Parathyroid adenoma (tissue), 2 donors: ENCODE measurements around the gene TNS4.

ENCODE experiments used
- H2AFZ ChIP-seq: fragments of 300-600 bp; sonication (generic); one replicate; pipeline ENCODE4 v1.7.0; 2017; ENCODE audit warnings: antibody characterized with exemption, mild to moderate bottlenecking
- H3K27ac ChIP-seq: fragments of 300-600 bp; sonication (generic); one replicate; pipeline ENCODE4 v1.7.0; 2017
- H3K27me3 ChIP-seq: fragments of 300-600 bp; sonication (generic); one replicate; pipeline ENCODE4 v1.7.0; 2017; ENCODE audit warnings: low read length; ENCODE audit not compliant: control insufficient read depth, insufficient read depth
- H3K36me3 ChIP-seq: fragments of 300-600 bp; sonication (generic); one replicate; pipeline ENCODE4 v1.7.0; 2017; ENCODE audit warnings: low read length; ENCODE audit not compliant: control insufficient read depth, insufficient read depth
- H3K4me1 ChIP-seq: fragments of 300-600 bp; sonication (generic); one replicate; pipeline ENCODE4 v1.7.0; 2017; ENCODE audit warnings: control low read depth
- H3K4me2 ChIP-seq: fragments of 300-600 bp; sonication (generic); one replicate; pipeline ENCODE4 v1.7.0; 2017; ENCODE audit warnings: low read length
- H3K4me3 ChIP-seq: fragments of 300-600 bp; sonication (generic); one replicate; pipeline ENCODE4 v1.7.0; 2017; ENCODE audit warnings: low read depth, low read length
- H3K79me2 ChIP-seq: fragments of 300-600 bp; sonication (generic); one replicate; pipeline ENCODE4 v1.7.0; 2017; ENCODE audit warnings: control low read depth
- H3K9ac ChIP-seq: fragments of 300-600 bp; sonication (generic); one replicate; pipeline ENCODE4 v1.7.0; 2017; ENCODE audit warnings: mild to moderate bottlenecking
- H3K9me3 ChIP-seq: fragments of 300-600 bp; sonication (generic); one replicate; pipeline ENCODE4 v1.7.0; 2017; ENCODE audit warnings: low read length; ENCODE audit not compliant: control insufficient read depth
- CTCF ChIP-seq: fragments of 300-600 bp; sonication (generic); IDR thresholded peaks from one replicate; pipeline ENCODE4 v1.7.0; 2017; ENCODE audit warnings: antibody characterized with exemption, mild to moderate bottlenecking
- donor health status: primary hyperparathyroidism.

Gene TNS4

DNA sequence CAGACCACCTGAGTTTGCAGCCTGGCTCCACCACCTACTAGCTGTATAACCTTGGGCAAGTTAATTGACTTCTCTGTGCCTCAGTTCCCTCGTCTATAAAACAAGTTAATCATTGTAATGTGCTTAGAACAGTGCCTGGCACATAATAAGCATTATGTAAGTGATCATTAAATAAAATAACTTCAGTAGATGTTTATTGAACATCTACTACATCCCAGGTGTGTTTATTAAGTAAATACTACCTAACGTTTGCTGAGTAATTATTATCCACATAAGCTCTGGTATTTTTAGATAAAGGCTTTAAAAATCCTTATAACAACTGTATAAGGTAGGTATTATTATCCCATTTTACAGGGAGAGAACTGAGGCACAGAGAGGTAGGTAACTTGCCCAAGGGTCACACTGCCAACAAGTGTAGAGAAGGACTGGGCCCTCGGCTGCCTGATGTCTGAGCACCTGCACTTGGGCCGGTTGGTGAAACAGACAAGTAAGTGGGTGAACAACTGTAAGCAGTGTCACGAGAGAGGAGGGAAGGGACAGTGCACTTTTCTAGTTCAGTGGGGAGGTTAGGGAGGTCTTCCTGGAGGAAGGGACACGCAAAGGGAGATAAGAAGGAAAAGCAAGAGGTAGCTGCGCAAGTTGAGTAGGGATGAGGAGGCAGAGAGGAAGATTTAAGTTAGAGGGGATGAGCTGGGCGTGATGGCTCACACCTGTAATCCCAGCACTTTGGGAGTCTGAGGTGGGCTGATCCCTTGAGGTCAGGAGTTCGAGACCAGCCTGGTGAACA, 4.6 kb downstream of the TNS4 start:
- no peaks in the 10 kb centered on the region for H3K27me3 ChIP-seq
- H3K4me1 ChIP-seq = peaks cover 3% of the 10 kb centered on the region
- H2AFZ ChIP-seq = no peak overlapping the region
- H3K9me3 ChIP-seq = no peaks in the 10 kb centered on the region
- H3K4me2 ChIP-seq = no peak overlapping the region
- H3K27ac ChIP-seq = no peak overlapping the region
- no peaks in the 10 kb centered on the region for H3K36me3 ChIP-seq
- no peak for TF ChIP-seq CTCF
- H3K4me3 ChIP-seq = no peak overlapping the region
- H3K9ac ChIP-seq = no peak overlapping the region
- no peaks in the 10 kb centered on the region for H3K79me2 ChIP-seq

DNA sequence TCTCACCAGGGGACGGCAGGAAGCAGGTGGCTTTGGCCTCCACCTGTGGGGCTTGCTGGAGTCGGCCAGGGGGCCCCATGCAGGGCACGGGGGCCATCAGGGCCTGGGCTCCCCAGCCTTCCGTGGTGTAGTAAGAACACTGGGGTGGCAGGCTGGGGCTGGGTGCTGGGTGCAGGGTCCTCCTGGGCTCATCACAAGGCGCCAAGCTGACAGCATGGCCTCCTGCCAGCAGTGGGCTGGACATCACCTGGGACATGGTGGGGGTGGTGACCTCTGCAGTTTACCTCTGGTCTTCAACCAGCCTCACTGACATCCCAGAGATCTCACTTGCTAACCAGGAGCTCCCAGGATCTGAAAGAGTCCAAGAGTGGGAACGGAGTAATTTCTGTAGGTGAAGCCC, 5.3 kb downstream of the TNS4 start:
- no peak overlapping the region for H3K4me2 ChIP-seq
- H3K27ac ChIP-seq = no peak overlapping the region
- no peak for TF ChIP-seq CTCF
- no peaks in the 10 kb centered on the region for H3K27me3 ChIP-seq
- H3K79me2 ChIP-seq = no peaks in the 10 kb centered on the region
- peaks cover 3% of the 10 kb centered on the region for H3K4me1 ChIP-seq
- no peak overlapping the region for H3K9ac ChIP-seq
- no peaks in the 10 kb centered on the region for H3K9me3 ChIP-seq
- H3K36me3 ChIP-seq = no peaks in the 10 kb centered on the region
- H3K4me3 ChIP-seq = no peak overlapping the region
- no peak overlapping the region for H2AFZ ChIP-seq

- H3K36me3 ChIP-seq = no peaks in the 10 kb centered on the region
- H3K79me2 ChIP-seq = no peaks in the 10 kb centered on the region
- H3K27ac ChIP-seq = no peak overlapping the region
- no peak overlapping the region for H3K4me3 ChIP-seq
- peaks cover 3% of the 10 kb centered on the region for H3K4me1 ChIP-seq
- H3K4me2 ChIP-seq = no peak overlapping the region
- no peak for TF ChIP-seq CTCF
- no peaks in the 10 kb centered on the region for H3K9me3 ChIP-seq
- no peaks in the 10 kb centered on the region for H3K27me3 ChIP-seq
- H2AFZ ChIP-seq = no peak overlapping the region
- H3K9ac ChIP-seq = no peak overlapping the region
Measured at GRCh38 chr17:40495140-40495539, 6.3 kb downstream of the TNS4 start.

GRCh38 chr17:40493697-40494096, 7.7 kb downstream of the TNS4 start:
- Histone ChIP-seq H3K4me3 (no peak overlapping the region), H3K36me3 (no peaks in the 10 kb centered on the region), H3K9ac (no peak overlapping the region), H3K27ac (no peak overlapping the region), H3K4me2 (no peak overlapping the region), H3K4me1 (no peaks in the 10 kb centered on the region), H3K27me3 (no peaks in the 10 kb centered on the region), H2AFZ (no peak overlapping the region), H3K9me3 (no peaks in the 10 kb centered on the region), H3K79me2 (no peaks in the 10 kb centered on the region)
- TF ChIP-seq CTCF = no peak

DNA sequence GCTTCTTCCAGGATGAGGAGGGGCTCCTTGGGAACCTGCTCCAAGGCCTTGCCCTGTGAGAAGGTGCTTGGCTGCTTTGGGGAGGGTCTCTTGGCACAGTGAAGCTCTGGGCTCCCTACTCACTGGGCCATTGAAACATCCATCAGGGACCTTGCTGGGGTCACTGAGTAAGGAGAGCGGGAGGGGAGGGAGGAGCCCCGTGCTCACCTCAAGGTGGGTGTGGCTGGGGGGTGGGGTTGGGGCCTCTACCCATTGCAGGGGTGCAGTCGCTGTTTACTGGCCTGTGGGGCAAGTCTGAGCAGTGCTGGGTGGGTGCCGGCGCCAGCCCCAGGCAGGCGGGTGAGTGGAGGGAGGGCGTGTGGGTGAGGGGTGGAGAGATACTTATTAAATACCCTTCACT, 9.9 kb downstream of the TNS4 start:
- Histone ChIP-seq H3K9ac (no peak overlapping the region), H3K4me2 (no peak overlapping the region), H3K9me3 (no peaks in the 10 kb centered on the region), H3K4me1 (no peaks in the 10 kb centered on the region), H3K4me3 (no peak overlapping the region), H3K27ac (no peak overlapping the region), H2AFZ (no peak overlapping the region), H3K27me3 (no peaks in the 10 kb centered on the region), H3K36me3 (no peaks in the 10 kb centered on the region), H3K79me2 (no peaks in the 10 kb centered on the region)
- no peak for TF ChIP-seq CTCF
